ENCODE measurements around the gene TESMIN. TPM values are rescaled to one million over a fixed set of nuclear protein-coding genes. Genes with fewer than 3 reads are reported as not detected.

TESMIN gene
- total RNA-seq, 1 experiment from 2014 or later: 8.0 TPM

DNA sequence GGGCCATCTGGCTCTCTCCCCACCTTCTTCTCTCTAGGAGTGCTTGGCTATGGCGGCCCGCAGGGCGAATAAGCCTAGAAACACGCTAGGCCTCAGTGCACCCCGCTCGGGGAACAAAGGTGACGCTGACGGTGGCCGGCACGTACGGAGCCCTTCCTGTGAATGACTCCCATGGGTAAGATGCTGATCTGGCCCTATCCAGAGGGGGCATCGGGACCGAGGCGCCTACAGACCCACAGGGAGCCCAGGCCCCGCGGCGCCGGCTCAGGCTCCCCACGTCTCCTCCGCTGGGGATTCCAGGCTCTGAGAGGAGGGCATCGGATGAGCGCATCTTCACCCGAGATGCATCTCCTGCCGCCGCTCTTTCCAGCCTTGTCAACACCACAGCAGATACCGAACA is 31.4 kb upstream of the TESMIN start:
- TF ChIP-seq, protein P1, sequence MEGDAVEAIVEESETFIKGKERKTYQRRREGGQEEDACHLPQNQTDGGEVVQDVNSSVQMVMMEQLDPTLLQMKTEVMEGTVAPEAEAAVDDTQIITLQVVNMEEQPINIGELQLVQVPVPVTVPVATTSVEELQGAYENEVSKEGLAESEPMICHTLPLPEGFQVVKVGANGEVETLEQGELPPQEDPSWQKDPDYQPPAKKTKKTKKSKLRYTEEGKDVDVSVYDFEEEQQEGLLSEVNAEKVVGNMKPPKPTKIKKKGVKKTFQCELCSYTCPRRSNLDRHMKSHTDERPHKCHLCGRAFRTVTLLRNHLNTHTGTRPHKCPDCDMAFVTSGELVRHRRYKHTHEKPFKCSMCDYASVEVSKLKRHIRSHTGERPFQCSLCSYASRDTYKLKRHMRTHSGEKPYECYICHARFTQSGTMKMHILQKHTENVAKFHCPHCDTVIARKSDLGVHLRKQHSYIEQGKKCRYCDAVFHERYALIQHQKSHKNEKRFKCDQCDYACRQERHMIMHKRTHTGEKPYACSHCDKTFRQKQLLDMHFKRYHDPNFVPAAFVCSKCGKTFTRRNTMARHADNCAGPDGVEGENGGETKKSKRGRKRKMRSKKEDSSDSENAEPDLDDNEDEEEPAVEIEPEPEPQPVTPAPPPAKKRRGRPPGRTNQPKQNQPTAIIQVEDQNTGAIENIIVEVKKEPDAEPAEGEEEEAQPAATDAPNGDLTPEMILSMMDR (conservative IDR thresholded peaks at IDR 0.05; ENCODE audit: low read depth, low read length): no peak
- TF ChIP-seq EZH2 (IDR thresholded peaks at IDR 0.05; ENCODE audit: borderline replicate concordance, low read depth, low read length, poor library complexity, severe bottlenecking): no peak
- H3K4me3 ChIP-seq (ENCODE audit: low read depth, low read length, poor library complexity, severe bottlenecking): no peak overlapping the region
- H3K27me3 ChIP-seq (replicated peaks; ENCODE audit: insufficient read depth, low read depth, low read length, poor library complexity): no peaks in the 10 kb centered on the region
- H3K4me1 ChIP-seq (ENCODE audit: insufficient read depth, low read length, poor library complexity, severe bottlenecking): no peaks in the 10 kb centered on the region
- BruUV-seq (replicated peaks): no TSS peak
- no peaks in the 10 kb centered on the region for H3K36me3 ChIP-seq (ENCODE audit: insufficient read depth, low read length, poor library complexity, severe bottlenecking)
- no peak overlapping the region for H3K27ac ChIP-seq (ENCODE audit: low read depth, low read length, poor library complexity, severe bottlenecking)
- no peaks in the 10 kb centered on the region for H3K9me3 ChIP-seq (ENCODE audit: low read depth, low read length, poor library complexity, severe bottlenecking)
- no peak for DNase-seq (ENCODE audit: low spot score)
- ChIA-PET POLR2A (ENCODE audit: low non-redundant PET) (no interaction called here), CTCF (no interaction called here)
- intact Hi-C loops (cut with micrococcal nuclease; ENCODE audit: unreplicated experiment): no loop called here

DNA sequence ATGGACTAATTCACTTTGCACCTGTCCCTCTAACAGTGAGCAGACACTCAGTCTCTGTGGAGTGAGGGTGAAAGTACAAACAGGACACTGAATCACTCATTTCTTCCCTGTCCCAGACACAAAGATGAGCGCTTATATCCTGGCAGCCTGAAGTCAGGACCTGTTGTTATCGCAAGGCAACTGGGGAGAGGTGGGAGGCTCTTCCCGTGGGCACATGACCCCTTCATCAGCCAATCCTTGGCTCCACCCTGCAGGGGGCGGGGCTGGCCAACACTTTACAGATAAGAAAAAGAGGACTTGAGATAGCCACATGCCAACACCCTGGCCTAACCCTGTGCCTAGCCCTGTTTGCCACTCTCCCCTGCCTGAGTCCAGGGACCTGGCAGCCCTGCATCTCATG is 29.5 kb upstream of the TESMIN start:
- POLR2A ChIA-PET (ENCODE audit: low non-redundant PET): no interaction called here
- Histone ChIP-seq H3K4me1 (ENCODE audit: insufficient read depth, low read length, poor library complexity, severe bottlenecking) (no peaks in the 10 kb centered on the region), H3K4me3 (ENCODE audit: low read depth, low read length, poor library complexity, severe bottlenecking) (no peak overlapping the region), H3K27me3 (replicated peaks; ENCODE audit: insufficient read depth, low read depth, low read length, poor library complexity) (no peaks in the 10 kb centered on the region), H3K27ac (ENCODE audit: low read depth, low read length, poor library complexity, severe bottlenecking) (no peak overlapping the region), H3K9me3 (ENCODE audit: low read depth, low read length, poor library complexity, severe bottlenecking) (no peaks in the 10 kb centered on the region), H3K36me3 (ENCODE audit: insufficient read depth, low read length, poor library complexity, severe bottlenecking) (no peaks in the 10 kb centered on the region)
- intact Hi-C loops (cut with micrococcal nuclease; ENCODE audit: unreplicated experiment): no loop called here
- TF ChIP-seq, protein P1 (conservative IDR thresholded peaks at IDR 0.05; ENCODE audit: low read depth, low read length): no peak
- TF ChIP-seq EZH2 (IDR thresholded peaks at IDR 0.05; ENCODE audit: borderline replicate concordance, low read depth, low read length, poor library complexity, severe bottlenecking): no peak
- CTCF ChIA-PET: no interaction called here
- DNase-seq (ENCODE audit: low spot score): peak; percentile 53
- BruUV-seq (replicated peaks): no TSS peak

DNA sequence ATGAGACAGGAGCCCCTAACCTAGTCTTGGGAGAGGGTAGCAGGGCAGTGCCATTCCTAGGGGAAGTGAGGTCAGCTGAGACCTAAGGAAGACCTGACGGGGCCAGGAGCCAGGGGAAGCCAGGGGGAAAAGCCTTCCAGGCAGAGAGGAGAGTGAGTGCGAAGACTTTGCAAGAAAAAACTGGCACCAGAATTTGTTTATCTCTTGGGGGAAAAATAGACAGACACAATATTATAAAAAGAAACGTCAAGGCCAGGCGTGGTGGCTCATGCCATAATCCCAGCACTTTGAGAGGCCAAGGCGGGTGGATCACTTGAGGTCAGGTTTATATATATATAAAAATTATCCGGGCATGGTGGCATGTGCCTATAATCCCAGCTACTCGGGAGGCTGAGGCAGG is 26.9 kb upstream of the TESMIN start:
- Histone ChIP-seq H3K27me3 (replicated peaks; ENCODE audit: insufficient read depth, low read depth, low read length, poor library complexity) (no peaks in the 10 kb centered on the region), H3K9me3 (ENCODE audit: low read depth, low read length, poor library complexity, severe bottlenecking) (no peaks in the 10 kb centered on the region), H3K4me1 (ENCODE audit: insufficient read depth, low read length, poor library complexity, severe bottlenecking) (no peaks in the 10 kb centered on the region), H3K4me3 (ENCODE audit: low read depth, low read length, poor library complexity, severe bottlenecking) (no peak overlapping the region), H3K27ac (ENCODE audit: low read depth, low read length, poor library complexity, severe bottlenecking) (no peak overlapping the region), H3K36me3 (ENCODE audit: insufficient read depth, low read length, poor library complexity, severe bottlenecking) (no peaks in the 10 kb centered on the region)
- intact Hi-C loops (cut with micrococcal nuclease; ENCODE audit: unreplicated experiment): no loop called here
- ChIA-PET CTCF (no interaction called here), POLR2A (ENCODE audit: low non-redundant PET) (no interaction called here)
- no peak for DNase-seq (ENCODE audit: low spot score)
- TF ChIP-seq, protein P1 (conservative IDR thresholded peaks at IDR 0.05; ENCODE audit: low read depth, low read length): no peak
- TF ChIP-seq EZH2 (IDR thresholded peaks at IDR 0.05; ENCODE audit: borderline replicate concordance, low read depth, low read length, poor library complexity, severe bottlenecking): no peak
- no TSS peak for BruUV-seq (replicated peaks)
